ENCODE measurements around the gene TCERG1L.

Gene TCERG1L

DNA sequence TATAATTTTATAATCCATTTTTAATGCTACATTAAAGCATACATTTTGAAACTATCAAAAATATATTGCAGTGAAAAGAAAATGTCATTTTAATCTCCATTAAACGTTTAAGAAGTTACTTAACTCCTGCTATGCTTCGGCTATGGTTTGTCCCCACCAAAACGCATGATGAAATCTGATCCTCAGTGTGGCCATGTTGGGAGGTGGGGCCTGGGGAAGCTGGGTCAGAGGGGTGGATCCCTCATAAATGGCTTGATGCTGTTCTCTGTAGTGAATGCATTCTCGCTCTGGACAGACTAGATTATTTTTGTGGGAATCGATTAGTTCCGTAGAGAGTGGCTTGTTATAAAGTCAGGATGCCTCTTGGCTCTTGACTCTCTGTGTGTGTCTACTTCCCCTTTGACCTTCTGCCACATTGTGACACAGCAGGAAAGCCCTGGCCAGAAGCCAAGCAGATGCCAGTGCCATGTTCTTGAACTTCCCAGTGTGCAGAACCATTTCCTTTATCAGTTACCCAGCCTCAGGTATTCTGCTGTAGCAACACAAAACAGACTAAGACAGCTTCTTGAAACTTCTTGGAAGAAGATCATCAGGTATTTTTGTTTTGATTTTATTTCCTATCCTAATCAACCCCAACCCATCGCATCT, 77.8 kb downstream of the TCERG1L start:
- no peak for TF ChIP-seq CTCF (conservative IDR thresholded peaks at IDR 0.05)
- H3K27ac ChIP-seq = no peak overlapping the region

GRCh38 chr10:131231965-131232541, 79.5 kb downstream of the TCERG1L start:
- no peak for TF ChIP-seq CTCF (conservative IDR thresholded peaks at IDR 0.05)
- no peak overlapping the region for H3K27ac ChIP-seq

DNA sequence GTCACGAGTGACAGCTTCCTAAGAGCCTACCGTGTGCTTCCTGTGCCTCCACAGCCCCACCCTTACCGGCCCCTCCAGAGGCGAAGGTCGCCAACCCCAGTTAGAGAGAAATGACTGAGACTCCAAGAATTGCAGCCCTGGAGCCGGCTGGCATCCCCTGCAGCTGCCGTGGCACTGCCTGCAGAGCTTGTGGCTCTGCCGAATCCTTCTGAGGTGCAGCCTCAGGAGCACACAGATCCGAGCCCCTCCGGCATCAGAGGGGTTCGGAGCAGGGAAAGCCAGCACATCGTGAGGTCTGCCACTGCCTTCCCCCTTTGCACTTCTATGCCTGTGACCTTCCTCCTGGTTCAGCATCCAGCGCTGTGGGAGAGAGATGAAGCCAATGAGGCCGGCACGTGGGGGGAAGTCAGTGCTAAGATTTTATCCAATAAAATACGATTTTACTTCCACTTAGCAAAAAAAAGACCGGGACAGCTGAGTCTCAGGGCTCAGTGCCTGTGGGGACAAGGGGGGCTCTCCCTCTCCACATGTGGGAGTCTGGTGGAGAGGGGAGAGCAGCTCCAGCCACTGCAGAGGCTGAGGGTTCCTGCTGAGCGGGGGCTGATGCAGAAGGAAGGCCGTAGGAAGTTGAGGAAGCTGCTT, 80.1 kb downstream of the TCERG1L start:
- no peak for TF ChIP-seq CTCF (conservative IDR thresholded peaks at IDR 0.05)

GRCh38 chr10:131230641-131231322, 80.7 kb downstream of the TCERG1L start:
- no peak overlapping the region for H3K27ac ChIP-seq
- no peak for TF ChIP-seq CTCF (conservative IDR thresholded peaks at IDR 0.05)

More for the DNA sequence above, 80.1 kb downstream of the TCERG1L start:
- H3K27ac ChIP-seq = no peak overlapping the region

GRCh38 chr10:131230166-131230565, 81.4 kb downstream of the TCERG1L start:
- TF ChIP-seq CTCF (conservative IDR thresholded peaks at IDR 0.05) = no peak
- no peak overlapping the region for H3K27ac ChIP-seq

DNA sequence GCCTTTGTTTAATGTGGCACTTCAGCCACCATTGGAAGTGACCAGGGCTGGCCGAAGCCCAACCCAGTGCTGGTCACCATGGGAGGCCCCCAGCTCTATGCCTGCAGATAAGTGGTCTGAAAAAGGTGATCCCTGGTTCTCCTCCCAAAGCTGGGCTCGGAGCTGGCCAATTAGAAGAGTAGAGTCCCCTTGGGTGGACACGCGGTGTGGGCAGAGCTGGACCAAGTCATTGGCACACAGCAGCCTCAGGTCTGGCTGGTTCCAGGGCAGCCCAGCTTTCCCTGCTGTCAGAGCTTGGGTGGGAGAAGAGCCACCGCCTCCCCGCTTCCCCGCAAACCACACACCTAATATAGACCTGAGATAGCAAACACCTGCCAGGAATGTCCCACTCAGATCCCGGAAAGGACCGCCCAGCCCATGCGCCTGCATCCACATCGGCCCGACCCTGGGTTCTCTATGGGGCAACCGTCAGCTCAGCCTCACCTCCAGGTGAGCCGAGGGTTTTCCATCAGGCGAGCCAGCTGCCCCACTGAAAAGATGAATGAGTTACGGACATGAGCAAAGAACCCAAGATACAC, 84.3 kb downstream of the TCERG1L start:
- no peak for TF ChIP-seq CTCF (conservative IDR thresholded peaks at IDR 0.05)
- H3K27ac ChIP-seq = no peak overlapping the region
